ENCODE results near the gene PAQR8.
A peak's percentile ranks its signal among the peaks of the same experiment; 100 is the strongest.

Gene PAQR8

DNA sequence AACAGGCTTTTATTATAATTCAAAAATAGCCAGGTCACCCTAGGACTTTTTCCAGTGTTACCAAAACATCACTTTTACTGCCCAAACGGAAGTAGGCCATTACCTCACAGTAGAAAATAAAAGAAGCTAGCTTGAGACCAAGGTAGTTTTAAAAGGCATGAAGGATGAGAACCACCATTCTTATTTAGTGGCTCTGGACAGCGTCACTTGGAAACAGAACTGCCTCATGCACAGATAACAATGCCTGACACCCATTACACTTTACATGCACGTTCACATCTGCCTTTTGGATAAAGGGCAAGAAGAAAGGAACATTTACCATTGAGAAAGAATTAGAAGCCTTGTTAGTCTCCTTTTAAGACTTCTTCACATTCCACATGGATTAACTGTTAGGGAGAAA is 1.9 kb upstream of the PAQR8 start:
- no peak for DNase-seq (ENCODE audit: extremely low read depth, insufficient read length)

DNA sequence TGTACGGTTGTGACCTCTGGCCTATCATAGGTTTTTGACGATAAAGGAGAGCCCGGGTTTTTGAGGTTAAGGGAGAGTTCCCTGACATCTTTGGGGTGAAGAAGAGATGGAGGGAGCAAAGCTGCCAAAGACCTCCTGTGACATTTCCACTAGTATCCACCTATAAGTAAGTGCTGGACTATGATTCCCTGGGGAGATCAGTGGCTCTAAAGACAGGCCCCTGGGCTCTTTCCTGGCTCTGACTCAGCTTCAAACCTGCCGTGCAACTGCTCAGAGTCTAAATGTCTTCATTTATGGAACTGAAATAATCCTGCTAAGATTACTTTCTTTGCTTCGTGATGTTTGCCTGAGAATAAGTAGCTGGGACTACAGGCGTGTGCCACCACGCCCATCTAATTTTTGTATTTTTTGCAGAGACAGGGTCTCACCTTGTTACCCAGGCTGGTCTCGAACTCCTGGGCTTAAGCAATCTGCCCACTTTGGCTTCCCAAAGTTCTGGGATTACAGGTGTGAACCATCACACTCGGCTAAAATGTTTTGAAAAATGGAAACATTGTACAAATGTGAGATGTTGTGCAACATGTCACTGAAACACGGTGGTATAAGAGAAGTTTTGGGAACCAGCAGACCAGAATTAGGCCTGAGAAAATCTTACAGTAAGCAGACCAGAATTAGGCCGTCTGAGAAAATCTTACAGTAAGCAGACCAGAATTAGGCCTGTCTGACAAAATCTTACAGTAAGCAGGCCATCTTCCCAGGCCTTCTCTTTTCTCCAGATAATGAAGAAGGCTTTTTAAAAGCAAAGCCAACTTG is 1.1 kb upstream of the PAQR8 start:
- Histone ChIP-seq H3K4me3 (replicated peaks; ENCODE audit: low read depth, low read length) (no peak overlapping the region), H3K36me3 (ENCODE audit: control insufficient read depth, insufficient read depth, low read length) (no peaks in the 10 kb centered on the region), H3K27me3 (replicated peaks; ENCODE audit: control insufficient read depth, insufficient read depth, low read length) (no peaks in the 10 kb centered on the region)
- DNase-seq (ENCODE audit: extremely low read depth, insufficient read length) = no peak
- no peak for TF ChIP-seq CTCF (IDR thresholded peaks at IDR 0.05; ENCODE audit: insufficient read depth, low read length, poor library complexity, severe bottlenecking)

More for the DNA sequence above, 1.9 kb upstream of the PAQR8 start:
- TF ChIP-seq CTCF (IDR thresholded peaks at IDR 0.05; ENCODE audit: insufficient read depth, low read length, poor library complexity, severe bottlenecking) = no peak
- no peak overlapping the region for H3K4me3 ChIP-seq (replicated peaks; ENCODE audit: low read depth, low read length)
- no peaks in the 10 kb centered on the region for H3K27me3 ChIP-seq (replicated peaks; ENCODE audit: control insufficient read depth, insufficient read depth, low read length)
- no peaks in the 10 kb centered on the region for H3K36me3 ChIP-seq (ENCODE audit: control insufficient read depth, insufficient read depth, low read length)

GRCh38 chr6:52361414-52361944 is 472 bp upstream of the PAQR8 start:
- peak; percentile 32 for DNase-seq (ENCODE audit: extremely low read depth, insufficient read length)

DNA sequence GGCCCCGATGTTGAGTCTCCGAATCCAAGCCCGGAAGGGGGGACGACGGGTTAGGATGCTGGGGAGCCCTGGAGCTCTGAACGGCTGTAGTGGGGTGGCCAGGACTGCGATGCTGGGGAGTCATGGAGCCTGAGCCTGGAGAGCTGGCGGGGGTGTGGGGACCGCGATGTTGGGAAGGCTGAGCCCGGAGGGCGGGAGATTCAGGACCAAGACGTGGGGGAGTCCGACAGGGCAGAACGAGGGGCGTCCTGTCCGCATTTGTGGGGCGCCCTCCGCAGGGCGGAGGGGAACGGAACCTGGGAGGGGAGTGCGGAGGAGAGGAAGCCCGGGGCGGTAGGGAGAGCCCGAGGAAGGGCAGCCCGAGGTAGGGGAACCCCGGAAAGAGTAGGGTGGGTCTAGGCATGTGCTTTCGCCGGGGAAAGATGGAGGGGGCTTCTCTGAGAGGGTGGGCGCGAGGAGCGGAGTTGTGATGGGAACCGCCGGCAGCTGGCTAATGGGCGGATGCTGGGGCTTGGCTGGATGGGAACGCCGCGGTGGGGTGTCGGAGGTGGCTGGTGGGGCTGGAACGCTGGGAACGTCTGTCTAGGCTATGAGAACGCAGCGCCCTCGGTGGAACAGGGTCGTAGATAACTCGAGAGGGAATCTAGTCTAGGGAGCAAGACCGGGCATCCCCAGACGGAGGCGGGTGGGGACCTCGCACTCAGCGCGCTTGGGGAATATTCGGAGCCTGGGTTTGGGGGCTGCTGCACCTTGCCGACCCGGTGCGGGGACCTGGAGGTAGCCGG is 684 bp downstream of the PAQR8 start:
- H3K36me3 ChIP-seq (ENCODE audit: control insufficient read depth, insufficient read depth, low read length) = peaks cover 1% of the 10 kb centered on the region
- H3K4me3 ChIP-seq (replicated peaks; ENCODE audit: low read depth, low read length) = peak overlapping the region; percentile 78
- TF ChIP-seq CTCF (IDR thresholded peaks at IDR 0.05; ENCODE audit: insufficient read depth, low read length, poor library complexity, severe bottlenecking) = peak; percentile 58
- H3K27me3 ChIP-seq (replicated peaks; ENCODE audit: control insufficient read depth, insufficient read depth, low read length) = no peaks in the 10 kb centered on the region
- DNase-seq (ENCODE audit: extremely low read depth, insufficient read length) = peak; percentile 74

More at GRCh38 chr6:52361414-52361944, 472 bp upstream of the PAQR8 start:
- no peak for TF ChIP-seq CTCF (IDR thresholded peaks at IDR 0.05; ENCODE audit: insufficient read depth, low read length, poor library complexity, severe bottlenecking)
- Histone ChIP-seq H3K36me3 (ENCODE audit: control insufficient read depth, insufficient read depth, low read length) (no peaks in the 10 kb centered on the region), H3K4me3 (replicated peaks; ENCODE audit: low read depth, low read length) (peak overlapping the region; percentile 78), H3K27me3 (replicated peaks; ENCODE audit: control insufficient read depth, insufficient read depth, low read length) (no peaks in the 10 kb centered on the region)

GRCh38 chr6:52363228-52363867 is 1.4 kb downstream of the PAQR8 start:
- H3K4me3 ChIP-seq (replicated peaks; ENCODE audit: low read depth, low read length) = peak overlapping the region; percentile 78
- H3K27me3 ChIP-seq (replicated peaks; ENCODE audit: control insufficient read depth, insufficient read depth, low read length) = no peaks in the 10 kb centered on the region
- no peak for DNase-seq (ENCODE audit: extremely low read depth, insufficient read length)
- no peak for TF ChIP-seq CTCF (IDR thresholded peaks at IDR 0.05; ENCODE audit: insufficient read depth, low read length, poor library complexity, severe bottlenecking)
- H3K36me3 ChIP-seq (ENCODE audit: control insufficient read depth, insufficient read depth, low read length) = peaks cover 2% of the 10 kb centered on the region

Measured in GM06990 (cell line).